ENCODE results near the gene DSCAML1.

DSCAML1 gene

DNA sequence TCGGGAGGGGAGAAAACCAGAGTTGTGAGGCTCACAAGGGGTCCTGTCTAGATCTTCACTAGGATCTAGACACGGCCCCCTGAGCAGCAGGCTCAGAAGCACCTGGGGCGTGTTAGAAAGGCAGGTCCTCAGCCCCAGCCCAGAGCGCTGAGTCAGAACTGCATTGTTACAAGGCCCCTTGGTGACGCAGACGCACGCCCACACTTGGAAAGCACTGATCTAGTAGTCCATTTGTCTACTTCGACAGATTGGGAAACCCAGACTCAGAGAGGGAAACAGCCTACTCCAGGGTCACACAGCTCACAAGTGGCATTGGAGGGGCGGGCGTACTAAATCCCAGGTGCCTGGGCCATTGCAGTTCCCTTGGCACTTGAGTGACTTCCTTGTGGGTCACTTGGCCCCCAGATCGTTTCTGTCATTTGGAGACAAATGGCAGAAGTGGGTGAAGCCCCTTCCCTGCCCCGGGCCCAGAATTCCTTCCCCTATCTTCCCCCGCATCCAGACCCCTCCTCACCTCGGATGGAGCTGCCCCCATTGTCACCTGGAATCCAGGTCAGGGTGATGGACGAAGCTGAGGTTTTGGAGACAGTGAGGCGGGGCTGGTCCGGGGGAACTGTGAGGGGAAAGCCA, 358.5 kb downstream of the DSCAML1 start:
- no peak for DNase-seq

DNA sequence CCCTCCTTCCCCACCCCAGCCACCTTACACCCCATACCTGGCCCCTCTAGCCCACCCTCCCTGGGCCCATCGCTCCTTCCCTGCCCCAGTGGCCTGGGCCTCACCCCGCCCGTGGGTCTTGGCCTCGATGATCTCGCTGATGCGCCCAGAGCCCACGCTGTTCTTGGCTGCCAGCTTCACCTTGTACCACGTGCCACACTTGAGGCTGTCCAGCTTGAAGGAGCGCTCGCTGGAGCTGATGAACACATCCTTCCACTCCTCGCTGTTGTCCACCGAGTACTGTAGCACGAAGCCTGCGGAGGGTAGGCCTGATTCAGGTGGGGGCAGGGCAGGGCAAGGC, 359.3 kb downstream of the DSCAML1 start:
- no peak for DNase-seq

DNA sequence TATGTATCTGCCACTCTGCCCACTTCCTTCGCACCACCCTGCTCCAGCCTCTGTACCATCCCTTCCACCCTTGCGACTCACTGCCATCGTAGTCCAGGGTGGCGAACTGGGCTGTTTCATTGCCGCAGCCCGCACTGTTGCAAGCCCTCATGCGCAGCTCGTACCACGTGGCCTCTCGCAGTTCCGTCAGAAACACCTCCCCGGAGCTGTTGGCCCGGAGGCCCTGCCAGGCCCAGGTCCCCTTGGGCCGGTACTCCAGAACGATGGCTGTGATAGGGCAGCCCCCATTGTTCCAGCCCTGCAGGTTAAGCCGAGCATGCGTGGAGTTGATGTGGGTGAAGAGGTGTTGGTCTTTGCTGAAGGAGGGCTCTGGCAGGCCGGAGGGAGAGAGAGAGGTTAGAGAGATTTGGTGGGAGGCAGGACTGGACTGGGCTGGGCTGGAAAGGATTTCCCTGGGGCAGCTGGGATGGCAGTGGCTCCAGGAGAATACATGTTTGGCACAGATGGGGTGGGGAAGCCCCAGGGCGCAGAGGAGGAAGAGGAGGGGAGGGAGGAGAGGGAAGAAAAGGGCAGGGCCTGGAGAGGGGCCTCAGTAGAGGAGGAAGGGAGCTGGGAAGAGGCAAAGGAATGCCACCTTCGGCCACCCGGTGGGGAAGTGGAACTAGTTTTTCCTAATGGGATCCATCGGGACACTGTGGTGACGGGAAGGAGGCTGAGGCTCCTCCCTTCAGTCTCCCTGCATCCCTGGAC, 359.8 kb downstream of the DSCAML1 start:
- DNase-seq, result no peak

DNA sequence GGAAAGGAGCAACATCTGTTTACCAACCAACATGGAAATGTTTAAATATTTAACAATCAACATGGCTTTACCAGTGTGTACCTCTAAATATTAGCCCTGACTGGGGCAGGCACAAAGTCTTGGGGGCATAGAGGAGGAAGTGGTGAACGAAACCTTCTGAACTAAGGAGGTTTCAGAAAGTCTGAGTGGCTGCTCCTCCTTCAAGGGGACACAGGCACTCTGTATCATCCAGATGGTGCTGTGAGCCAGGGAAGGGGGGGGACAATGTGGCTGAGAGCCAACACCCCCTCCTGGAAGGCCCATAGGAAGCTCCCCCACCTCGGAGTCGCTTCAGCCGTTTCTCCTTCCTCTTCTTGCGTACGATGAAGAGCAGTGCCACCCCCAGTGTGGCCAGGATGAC, 361.7 kb downstream of the DSCAML1 start:
- DNase-seq, result no peak

DNA sequence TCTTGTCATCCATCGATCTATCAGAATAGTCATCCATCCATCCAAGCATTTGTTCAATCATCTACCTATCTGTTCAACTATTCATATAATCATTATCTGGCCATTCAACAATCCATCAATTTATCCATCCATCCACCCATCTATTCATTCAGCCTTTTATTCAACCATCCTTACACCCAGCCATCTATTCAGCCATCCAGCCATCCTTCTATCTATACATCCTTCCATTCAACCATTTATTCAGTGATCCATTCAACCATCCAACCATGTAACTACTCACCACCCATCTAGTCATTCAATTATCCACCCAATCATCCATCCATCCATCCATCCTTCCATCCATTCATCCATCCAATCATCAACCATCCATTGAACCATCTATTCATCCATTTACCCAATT, 362.5 kb downstream of the DSCAML1 start:
- no peak for DNase-seq

DNA sequence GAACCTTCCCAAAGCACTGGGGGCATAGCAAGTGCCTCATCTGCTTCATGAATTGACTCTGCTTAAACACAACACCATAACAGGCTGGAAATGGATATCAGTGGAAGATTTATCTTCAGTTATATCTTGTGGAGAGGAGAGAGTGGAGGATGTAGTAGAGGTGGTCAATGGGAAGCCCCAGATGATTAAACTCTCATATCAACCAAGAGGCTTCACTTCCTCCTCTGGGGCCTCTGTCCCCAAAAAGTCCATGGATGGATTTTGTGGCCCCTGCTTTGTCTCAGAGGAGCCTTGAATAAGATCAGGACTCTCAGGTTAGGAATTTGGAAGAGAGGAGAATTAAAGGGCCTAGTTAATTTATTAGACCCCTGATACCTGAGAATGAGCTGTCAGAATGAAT, 363.3 kb downstream of the DSCAML1 start:
- no peak for DNase-seq

DNA sequence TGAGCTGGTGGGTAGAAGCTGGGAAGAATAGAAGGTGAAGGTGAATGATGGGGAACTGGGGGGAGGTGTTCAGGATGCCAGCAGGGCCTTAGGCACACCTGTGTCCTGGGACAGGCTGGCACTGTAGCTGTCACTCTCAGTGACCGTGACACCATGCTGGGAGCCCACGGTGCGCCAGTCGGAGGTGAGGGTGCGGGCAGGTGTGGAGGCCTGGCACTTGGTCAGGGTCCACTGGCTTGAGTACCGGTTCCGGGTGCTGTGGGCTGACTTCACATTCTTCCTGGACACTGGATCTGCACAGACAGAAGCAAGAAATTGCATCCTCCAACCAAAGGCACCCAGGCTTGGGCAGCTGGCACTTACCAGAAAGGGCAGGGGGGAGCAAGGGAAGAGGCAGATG, 365.6 kb downstream of the DSCAML1 start:
- no peak for DNase-seq

DNA sequence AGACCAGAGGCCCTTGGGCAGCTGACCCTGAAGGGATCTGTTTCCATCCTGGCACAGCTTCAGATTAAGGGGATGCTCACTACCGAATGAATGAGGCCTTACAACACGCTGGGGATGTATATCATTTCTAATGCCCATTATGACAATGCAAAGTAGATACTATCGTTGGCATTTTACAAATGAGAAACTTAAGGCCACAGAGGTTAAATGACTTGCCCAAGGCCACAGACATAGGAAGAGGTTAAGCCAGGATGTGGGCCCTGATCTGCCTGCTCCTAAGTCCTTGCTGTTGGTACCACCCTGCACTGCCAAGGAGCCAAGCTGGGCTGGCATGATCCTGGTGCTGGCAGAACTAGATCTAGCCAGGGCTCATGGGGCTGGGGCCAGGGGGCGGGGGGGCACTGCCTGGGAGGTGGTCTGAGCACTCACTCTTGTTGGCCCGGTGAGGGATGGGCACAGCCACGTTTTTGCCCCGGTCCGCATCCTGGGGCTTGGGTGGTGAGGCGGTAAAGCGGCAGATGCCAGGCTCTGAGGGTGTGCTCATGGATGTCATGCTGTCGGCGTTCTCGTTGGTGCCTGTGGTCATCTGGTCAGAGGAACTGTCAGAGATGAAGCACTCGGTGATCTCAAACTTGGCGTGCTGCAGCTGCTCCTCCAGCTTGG, 366.6 kb downstream of the DSCAML1 start:
- DNase-seq, result no peak

DNA sequence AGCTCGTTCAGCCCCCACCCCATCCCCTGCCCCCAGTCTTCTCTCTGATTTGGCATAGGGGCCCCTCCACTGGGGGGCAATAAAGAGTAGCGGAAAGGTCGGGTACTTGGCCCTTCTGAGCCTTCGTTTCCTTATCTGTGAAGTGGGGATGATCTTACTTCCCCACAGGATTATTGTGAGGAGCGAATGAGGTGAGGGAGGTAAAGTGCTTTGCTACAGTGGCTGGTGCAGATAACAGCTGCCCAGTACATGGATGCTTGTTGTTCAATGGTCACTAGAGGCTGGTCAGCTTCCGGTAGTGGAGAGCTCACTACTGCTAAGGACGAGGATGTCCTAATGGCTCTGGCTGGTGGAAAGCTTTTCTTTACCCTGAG, 368.2 kb downstream of the DSCAML1 start:
- DNase-seq, result no peak

DNA sequence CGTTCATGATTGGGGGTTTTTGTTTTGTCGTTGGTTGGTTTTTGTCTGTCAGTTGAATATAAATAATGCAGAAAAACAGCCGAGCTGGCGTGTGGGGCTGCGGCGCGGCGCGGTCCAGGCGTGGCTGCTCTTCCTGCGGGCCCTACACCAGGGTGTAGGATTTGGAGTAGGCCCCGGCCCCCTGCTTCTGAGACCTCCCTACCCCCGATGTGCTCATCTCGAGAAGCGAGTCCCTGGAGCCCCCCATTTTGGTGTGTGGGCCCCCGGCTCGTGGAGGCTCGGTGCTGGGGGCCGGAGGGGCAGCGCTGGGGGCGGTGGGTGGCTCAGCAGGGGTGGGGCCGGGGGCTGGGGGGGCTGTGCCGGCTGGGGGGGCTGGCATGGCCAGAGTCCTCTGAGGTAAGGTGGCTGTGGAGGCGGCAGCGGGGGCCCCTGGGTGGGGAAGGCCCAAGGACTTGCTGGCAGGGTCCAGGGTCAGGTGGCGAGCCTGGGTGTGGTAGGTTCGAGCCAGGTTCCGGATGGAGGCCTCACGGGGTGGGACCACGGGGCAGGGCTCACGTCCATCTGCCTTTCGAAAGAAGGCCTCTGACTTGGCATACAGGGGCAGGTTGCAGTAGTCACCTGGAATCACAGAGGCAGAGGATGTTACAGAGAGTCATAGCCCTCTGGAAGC, 368.7 kb downstream of the DSCAML1 start:
- no peak for DNase-seq

DNA sequence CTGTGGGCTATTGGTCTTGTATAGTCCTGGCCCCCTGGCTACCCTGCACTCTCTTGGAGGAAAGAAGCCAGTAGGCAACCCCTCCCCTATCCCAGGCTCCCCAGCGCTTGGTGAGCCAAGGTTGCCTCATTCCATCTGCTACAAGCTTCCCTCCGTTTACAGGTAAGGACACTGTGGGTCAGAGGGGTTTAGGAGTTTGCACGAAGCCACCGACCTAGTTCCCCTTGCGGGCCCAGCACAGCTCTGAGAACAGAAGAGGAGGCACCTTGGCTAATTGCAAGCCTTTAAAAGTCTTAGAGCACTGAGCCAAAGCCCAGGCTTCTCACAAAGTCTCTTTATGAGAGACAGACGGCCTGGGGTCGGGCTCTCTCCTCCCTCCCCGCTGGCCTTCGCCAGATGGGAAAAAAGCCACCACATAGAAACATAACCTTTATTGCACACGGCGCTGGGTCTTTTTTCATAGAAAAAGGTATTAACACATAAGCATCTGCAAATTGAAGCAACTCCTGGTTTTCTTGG, 369.6 kb downstream of the DSCAML1 start:
- DNase-seq, result no peak

DNA sequence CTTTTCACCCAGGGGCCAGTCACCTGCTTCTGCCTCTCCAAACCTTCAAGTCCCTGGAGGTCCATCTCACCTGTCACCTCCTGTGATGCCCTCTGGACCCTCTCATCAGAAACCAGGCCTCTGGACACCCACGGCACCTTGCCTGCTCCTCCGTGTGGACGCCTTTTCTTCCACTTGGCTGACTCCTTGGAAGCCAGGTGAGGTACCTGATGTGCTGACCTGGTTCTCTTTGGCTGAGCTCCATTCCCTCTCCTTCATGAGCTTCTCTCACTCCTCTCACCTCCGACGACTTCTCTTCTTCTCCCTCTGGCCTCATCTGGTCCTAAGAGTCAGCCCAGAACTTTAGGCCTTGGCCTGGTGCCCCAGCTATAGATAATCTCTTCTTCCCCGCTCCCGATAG, 370.1 kb downstream of the DSCAML1 start:
- no peak for DNase-seq

DNA sequence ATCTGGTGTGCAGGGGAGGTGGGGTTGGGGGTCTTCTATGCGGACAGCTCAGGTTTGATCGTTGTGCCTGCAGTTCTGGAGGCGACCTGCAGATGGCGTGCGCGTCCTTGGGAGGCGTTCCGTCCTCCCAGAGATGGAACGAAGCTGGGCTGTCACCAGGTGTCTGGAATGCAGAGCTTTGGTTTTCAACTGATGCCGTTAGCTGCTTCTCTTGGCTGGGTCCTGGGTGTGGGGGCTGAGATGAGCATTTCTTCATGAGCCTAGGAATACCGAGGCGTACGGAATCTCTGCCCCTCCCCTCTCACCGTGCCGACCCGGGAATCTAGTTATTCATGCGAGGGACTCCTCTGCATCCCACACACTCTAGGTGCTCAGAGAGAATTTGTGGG, 370.7 kb downstream of the DSCAML1 start:
- DNase-seq, result peak; percentile 8 to 25

DNA sequence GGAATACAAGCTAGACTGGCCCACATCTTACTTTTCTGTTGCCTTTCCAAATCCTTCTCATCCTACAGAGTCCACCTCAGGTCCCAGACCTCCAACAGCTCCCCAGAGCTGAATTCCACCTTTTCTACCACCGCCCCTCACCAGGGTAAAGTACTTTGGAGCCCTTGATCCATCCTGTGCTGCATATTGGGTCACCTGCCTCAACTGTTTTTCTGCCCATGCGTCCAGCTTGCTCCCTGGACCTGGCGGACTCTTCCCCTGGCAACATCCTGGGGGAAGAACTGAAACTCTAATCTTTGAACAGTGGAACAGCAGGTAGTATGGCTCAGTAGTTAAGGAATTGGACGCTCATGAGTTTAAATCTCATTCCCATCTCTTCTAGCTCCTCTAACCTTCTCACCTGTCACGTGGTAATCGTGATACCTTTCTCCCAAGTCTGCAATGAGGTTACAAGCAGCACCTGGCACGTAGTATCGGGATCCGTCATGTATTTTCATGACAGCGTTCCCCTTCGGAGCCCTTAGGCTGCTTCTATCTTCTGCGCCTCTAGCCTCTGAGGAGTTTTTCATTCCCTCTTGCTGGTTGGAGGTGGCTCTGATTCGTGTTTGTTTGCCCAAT, 371.2 kb downstream of the DSCAML1 start:
- no peak for DNase-seq

DNA sequence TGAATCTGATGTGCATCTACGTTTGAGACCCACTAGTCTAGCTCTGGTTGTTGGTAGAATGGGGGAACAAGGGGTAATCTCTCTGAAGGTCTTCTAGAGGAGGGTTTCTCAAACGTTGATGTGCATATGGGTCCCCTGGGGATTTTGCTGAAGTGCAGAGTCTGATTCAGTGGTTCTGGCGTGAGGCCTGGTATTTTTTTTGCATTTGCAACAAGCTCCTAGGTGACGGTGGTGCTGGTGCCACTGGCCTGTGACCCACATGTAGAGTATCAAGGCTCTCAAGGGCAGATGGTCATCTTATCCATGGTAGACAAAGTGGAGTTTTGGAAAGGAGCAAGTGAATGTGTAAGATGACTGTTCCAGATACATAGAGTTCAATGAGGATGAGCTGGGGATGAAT, 372.2 kb downstream of the DSCAML1 start:
- no peak for DNase-seq

DNA sequence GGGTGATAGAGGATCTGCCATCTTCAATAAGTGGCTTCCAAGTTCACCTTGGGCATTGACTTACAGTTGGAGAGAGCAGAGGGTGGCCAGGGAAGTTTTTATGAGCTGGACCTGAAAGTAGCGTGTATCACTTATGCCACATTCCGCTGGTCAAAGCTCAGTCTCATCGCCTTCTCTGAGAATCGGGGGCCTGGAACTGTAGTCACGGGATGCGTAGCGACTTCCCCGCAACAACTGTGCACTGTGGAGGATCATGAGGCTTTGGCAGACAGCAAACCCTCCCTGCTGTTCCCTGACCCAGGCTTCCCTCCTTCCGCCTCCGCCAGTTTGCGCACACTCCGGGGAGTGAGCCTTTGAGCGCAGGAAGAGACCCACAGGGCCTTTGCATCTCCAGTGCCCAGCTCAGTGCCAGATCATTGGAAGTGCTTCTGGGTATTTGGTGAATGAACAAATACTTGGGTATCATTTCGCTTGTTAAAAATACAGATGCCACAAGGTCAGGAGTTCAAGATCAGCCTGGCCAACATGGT, 373.9 kb downstream of the DSCAML1 start:
- DNase-seq, result no peak

DNA sequence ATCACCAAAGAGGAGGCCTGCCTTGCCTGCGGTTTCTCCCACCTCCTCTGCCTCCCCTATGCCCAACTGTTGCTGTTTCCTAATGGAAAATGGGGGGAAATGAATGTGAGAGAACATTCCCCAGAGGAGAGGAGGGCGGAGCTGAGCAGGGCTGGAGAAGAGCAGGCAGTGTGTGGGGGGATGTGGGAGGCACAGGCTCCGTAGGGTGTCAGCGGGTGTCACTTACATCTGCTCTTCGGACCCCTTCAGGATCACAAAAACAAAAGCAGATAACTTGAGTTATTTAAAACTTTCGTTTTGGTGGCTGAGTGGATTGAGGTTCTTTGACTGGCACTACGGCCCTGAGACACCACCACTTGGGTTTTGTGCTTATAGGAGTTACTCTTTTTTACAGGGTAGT, 375.5 kb downstream of the DSCAML1 start:
- no peak for DNase-seq

DNA sequence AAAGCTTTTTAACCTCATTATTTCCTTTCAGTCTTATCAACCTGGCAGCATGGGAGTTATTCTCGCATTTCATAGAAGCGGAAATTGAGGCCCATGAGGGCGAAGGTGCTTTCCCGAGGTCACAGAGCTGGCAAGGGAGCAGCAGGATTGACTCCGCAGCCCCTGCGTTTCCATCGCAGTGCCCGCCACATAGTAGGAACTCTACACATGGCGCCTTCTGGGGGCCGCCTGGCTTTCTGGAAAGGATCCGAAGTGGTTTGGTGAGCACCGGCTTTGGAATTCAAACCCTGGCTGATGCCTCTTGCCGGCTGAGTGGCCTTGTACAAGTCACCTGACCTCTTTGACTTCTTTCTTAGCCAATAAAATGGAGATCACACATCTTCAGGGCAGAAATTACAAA, 376.0 kb downstream of the DSCAML1 start:
- no peak for DNase-seq

DNA sequence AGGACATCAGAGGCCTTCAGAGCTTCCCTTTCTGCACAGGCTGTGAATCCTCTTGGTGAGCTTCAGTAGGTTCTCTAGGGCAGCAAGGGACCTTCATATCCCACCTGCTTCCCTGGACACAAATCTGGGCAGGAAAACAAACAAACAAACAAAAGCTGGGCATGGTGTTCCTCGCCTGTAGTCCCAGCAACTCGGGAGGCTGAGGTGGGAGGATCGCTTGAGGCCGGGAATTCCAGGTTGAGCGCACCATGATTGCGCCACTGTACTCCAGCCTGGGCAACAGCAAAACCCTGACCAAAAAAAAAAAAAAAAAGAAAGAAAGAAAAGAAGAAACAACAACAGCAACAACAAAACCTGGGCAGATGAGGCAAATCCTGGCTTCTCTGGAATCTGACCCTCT, 376.4 kb downstream of the DSCAML1 start:
- DNase-seq, result no peak

DNA sequence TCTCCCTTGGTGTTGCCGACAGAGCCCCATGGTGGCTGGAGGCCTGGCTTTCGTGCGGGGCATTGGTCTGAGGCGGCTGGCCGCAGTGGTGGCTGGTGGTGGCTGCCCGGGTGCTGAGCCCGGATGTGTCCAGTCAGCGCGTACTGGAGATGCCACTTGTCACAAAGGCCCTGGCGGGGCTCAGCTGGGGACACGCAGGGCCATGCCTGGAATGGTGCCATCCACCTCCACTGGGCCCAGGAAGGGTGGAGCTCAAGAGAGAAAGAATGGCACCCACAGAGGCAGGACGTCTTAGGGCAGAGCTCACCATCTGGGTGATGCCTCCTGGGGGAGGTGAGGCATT, 376.9 kb downstream of the DSCAML1 start:
- DNase-seq, result no peak

DNA sequence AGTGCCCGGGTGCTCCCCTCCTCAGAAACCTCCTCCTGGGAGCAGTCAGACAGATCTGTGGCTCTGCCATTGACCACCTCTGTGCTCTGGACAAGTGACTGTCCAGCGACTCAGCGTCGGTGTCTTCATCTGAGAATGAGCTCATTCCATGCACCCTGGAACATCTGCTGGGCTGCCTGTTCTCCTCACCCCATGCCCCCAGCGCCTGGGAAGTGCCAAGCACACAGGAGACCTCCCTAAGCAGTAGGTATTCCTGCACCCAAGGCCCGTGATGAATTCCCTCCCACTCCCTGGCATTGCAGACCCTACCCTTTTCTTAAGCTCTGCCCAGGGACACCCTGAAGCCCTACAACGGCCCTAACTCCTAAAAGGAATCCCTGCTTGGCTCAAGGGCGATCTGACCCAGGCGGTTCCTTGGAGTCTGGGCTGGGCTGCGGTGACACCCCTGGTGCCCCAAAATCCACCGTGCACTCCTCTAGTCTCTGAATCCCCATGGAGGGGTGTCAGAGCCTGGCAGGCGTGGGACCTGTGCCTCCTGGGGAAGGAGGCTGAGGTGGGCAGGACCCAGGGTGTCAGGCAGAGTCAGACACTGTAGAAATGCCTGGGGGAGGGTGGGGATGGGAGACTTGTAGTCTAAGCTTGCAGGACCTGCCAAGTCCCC, 377.4 kb downstream of the DSCAML1 start:
- DNase-seq, result no peak

DNA sequence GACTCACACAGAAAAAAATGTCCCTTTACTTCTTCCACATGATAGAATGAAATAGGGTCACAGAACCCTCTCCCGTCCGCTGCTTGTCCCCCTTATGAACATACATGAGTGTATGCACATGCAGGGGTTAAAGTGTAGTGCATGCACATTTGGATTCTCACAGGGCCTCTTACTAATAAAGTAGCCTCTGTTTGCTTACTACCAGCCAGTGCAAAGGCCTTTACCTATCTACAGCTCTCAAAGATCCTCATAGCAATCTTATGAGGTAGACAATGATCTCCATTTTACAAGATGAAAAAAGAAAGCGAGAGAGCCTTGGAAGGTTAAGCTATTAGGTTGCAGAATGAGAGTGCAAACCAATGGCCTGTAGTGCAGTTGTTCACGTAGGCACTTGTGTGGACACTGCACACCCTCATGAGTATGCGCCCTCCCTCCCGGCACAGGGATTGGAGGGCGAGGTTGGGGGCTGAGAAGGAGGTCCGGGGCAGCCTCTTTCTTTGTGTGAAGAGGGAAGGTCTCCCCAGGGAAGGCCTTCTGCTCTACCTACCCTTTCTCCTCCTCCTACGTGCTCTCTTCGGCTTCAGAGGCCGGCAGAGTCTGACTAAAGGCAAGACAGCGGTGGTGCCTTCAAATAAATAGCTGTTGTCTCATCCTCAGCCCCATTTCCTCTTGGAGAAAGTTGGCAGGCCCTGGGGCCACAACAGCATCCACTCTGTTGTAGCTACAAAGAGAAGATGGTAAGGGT, 378.1 kb downstream of the DSCAML1 start:
- DNase-seq, result no peak
